Measurements from ENCODE around the gene KLHL28. TPM values are rescaled to one million over a fixed set of nuclear protein-coding genes. Genes with fewer than 3 reads are reported as not detected.

The KLHL28 gene, protein sequence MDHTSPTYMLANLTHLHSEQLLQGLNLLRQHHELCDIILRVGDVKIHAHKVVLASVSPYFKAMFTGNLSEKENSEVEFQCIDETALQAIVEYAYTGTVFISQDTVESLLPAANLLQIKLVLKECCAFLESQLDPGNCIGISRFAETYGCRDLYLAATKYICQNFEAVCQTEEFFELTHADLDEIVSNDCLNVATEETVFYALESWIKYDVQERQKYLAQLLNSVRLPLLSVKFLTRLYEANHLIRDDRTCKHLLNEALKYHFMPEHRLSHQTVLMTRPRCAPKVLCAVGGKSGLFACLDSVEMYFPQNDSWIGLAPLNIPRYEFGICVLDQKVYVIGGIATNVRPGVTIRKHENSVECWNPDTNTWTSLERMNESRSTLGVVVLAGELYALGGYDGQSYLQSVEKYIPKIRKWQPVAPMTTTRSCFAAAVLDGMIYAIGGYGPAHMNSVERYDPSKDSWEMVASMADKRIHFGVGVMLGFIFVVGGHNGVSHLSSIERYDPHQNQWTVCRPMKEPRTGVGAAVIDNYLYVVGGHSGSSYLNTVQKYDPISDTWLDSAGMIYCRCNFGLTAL
- total RNA-seq (2021) (10.3 and 10.5 TPM in 2 replicates), Bru-seq, nascent RNA (percentile 82 among the genes with signal in this experiment), BruChase-seq, experiment 1, labeled RNA remaining after a 2-hour chase (percentile 85 among the genes with signal in this experiment), BruChase-seq, experiment 2, labeled RNA remaining after a 6-hour chase (percentile 60 among the genes with signal in this experiment)
- long read RNA-seq, full-length matches to known transcripts: 5 of 17 reads
- long read RNA-seq, partial matches to known transcripts: 2 of 17 reads
- long read RNA-seq, other reads (novel, unspliced or antisense): 10 of 17 reads

DNA sequence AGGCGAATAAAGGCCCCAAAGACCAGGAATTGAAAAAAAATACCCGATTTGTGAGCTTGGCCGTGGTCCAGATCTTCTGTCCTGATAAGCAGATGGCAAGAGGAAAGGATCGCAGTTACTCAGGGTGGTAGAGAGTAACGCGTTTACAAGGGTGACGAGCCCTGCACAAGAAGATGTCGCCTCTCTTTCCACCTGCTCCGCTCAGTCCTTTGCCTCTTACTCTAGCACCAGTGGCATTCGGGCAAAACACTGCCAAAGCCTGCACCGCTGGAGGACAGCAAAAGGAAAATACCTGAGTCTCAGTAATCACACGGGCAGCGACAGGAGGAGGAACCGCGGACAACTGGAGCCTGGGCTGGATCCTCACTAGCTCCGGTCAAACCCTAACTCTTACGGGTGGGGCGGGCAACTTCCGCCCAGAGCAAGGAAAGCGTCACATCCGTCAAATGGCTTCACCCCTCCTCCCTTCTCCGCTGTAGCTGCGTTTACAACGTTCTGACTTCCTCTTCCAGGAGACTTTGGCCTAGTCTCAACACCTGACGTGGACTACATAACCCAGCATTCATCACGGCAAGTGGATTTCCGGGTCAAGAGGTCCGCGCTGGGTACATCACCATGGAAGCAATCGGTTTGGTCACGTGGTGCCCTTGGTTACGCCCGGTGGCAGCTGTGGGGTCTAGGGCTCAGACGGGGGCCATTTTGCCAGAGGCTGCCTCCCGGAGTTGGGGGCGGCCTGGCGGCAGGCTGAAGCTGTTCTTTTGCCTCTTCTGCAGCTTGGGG lies at the start of gene KLHL28, which contains the start of gene TOGARAM1:
Gene KLHL28 (minus strand): TSS at position 394 of the 780 bp plus-strand sequence. CDS start 16,019 bp downstream, outside the sequence.
Gene TOGARAM1 (plus strand): TSS at position 637 of the 780 bp plus-strand sequence. CDS start 232 bp downstream, outside the sequence.
- Histone ChIP-seq H2AFZ (peak within 1 kb of the TSS; percentile 93), H3K27me3 (ENCODE audit: insufficient read depth, low read depth) (no peaks in the 10 kb centered on the region), H3K9me3 (ENCODE audit: insufficient read depth, low read depth) (no peaks in the 10 kb centered on the region), H3K79me2 (ENCODE audit: low read depth) (peaks cover 93% of the 10 kb centered on the region), H3K4me3 (peak within 1 kb of the TSS; percentile 65), H3K27ac (peak within 1 kb of the TSS; percentile 69), H3F3A (ENCODE audit: insufficient read depth, low read depth) (peaks cover 10% of the 10 kb centered on the region; the same call in 1 of the 2 replicates), H3K9me2 (ENCODE audit: insufficient read depth) (no peaks in the 10 kb centered on the region), H3K4me2 (peak within 1 kb of the TSS; percentile 96), H3K36me3 (ENCODE audit: low read depth) (no peaks in the 10 kb centered on the region), H3K4me1 (replicated peaks; ENCODE audit: insufficient read depth) (peaks cover 34% of the 10 kb centered on the region), H4K20me1 (ENCODE audit: insufficient read depth) (peaks cover 45% of the 10 kb centered on the region)
- intact Hi-C loops (cut with micrococcal nuclease; ENCODE audit: unreplicated experiment): loop anchor here (1.0 to 5.0 kb wide), 4 partner anchors 64 to 291 kb away; partner anchors contain the start of genes FKBP3, MIS18BP1 and PRPF39
- ChIA-PET POLR2A (ENCODE audit: unreplicated experiment) (interaction anchor here (0.5 to 1.0 kb wide), 8 partner anchors 12 to 619 kb away, joined by 3 to 11 read pairs (median 4); partner anchors contain the start of genes FKBP3 and PRPF39), CTCF (no interaction called here)
- TSS peak; percentile 72 for BruUV-seq (replicated peaks)
- no peak for TF ChIP-seq EZH2 (IDR thresholded peaks at IDR 0.05; ENCODE audit: low read depth)
- TF ChIP-seq, protein P1, sequence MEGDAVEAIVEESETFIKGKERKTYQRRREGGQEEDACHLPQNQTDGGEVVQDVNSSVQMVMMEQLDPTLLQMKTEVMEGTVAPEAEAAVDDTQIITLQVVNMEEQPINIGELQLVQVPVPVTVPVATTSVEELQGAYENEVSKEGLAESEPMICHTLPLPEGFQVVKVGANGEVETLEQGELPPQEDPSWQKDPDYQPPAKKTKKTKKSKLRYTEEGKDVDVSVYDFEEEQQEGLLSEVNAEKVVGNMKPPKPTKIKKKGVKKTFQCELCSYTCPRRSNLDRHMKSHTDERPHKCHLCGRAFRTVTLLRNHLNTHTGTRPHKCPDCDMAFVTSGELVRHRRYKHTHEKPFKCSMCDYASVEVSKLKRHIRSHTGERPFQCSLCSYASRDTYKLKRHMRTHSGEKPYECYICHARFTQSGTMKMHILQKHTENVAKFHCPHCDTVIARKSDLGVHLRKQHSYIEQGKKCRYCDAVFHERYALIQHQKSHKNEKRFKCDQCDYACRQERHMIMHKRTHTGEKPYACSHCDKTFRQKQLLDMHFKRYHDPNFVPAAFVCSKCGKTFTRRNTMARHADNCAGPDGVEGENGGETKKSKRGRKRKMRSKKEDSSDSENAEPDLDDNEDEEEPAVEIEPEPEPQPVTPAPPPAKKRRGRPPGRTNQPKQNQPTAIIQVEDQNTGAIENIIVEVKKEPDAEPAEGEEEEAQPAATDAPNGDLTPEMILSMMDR (conservative IDR thresholded peaks at IDR 0.05): no peak
- DNase-seq: peak; percentile 94 to 99

DNA sequence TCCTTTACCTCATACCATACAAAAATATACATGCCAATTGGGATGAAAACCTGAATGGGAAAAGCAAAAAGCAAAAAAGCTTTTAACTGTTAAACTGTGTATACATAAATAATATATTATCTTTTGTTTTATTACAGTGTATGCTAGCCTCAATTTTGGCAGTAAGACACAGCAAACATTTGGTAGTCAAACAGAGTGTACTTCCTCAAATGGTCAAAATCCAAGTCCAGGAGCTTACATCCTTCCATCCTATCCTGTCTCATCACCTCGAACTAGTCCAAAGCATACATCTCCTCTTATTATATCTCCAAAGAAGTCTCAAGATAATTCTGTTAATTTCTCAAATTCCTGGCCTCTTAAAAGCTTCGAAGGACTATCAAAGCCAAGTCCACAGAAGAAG lies 42.2 kb upstream of the KLHL28 start:
- Histone ChIP-seq H3F3A (ENCODE audit: insufficient read depth, low read depth) (no peaks in the 10 kb centered on the region), H3K36me3 (ENCODE audit: low read depth) (0 out of 2 replicates have a peak, but pooled peaks cover 4% of the 10 kb centered on the region), H3K27ac (no peak overlapping the region), H3K9me2 (ENCODE audit: insufficient read depth) (no peaks in the 10 kb centered on the region), H3K4me3 (no peak overlapping the region), H3K9me3 (ENCODE audit: insufficient read depth, low read depth) (no peaks in the 10 kb centered on the region; the same call in 1 of the 2 replicates), H2AFZ (no peak overlapping the region), H4K20me1 (ENCODE audit: insufficient read depth) (no peaks in the 10 kb centered on the region; the same call in 1 of the 2 replicates), H3K79me2 (ENCODE audit: low read depth) (no peaks in the 10 kb centered on the region), H3K4me2 (no peak overlapping the region), H3K27me3 (ENCODE audit: insufficient read depth, low read depth) (no peaks in the 10 kb centered on the region), H3K4me1 (replicated peaks; ENCODE audit: insufficient read depth) (no peaks in the 10 kb centered on the region)
- intact Hi-C loops (cut with micrococcal nuclease; ENCODE audit: unreplicated experiment): no loop called here
- no TSS peak for BruUV-seq (replicated peaks)
- ChIA-PET CTCF (no interaction called here), POLR2A (ENCODE audit: unreplicated experiment) (no interaction called here)
- DNase-seq: no peak
- TF ChIP-seq, protein P1 (conservative IDR thresholded peaks at IDR 0.05): no peak
- TF ChIP-seq EZH2 (IDR thresholded peaks at IDR 0.05; ENCODE audit: low read depth): no peak
